SK-N-SH treated with all-trans-retinoic acid at 6 μM for 48 hours (cell line): Measurements from ENCODE around the gene TRIM44.

Experiments
- ATAC-seq: fragments of 200-7000 bp; cut with Tn5 transposase; 3 replicates; pipeline ENCODE4 v1.9.1; 2020; ENCODE audit warnings: mild to moderate bottlenecking, moderate library complexity
- ARNTL ChIP-seq: fragments of 450-650 bp; formaldehyde crosslinking; IDR thresholded peaks from 2 replicates; pipeline ENCODE4 v1.5.0; 2020; ENCODE audit warnings: low read depth, mild to moderate bottlenecking, moderate library complexity, borderline replicate concordance
- BACH2 ChIP-seq: fragments of 250-450 bp; sonication (Bioruptor Pico); IDR thresholded peaks from 2 replicates; pipeline ENCODE4 v1.9.0; 2021; ENCODE audit warnings: mild to moderate bottlenecking, borderline replicate concordance
- CREB5 ChIP-seq: fragments of 250-450 bp; sonication (Bioruptor Pico); IDR thresholded peaks from 2 replicates; pipeline ENCODE4 v1.5.1; 2020; ENCODE audit warnings: low read depth, mild to moderate bottlenecking, moderate library complexity
- CSRNP3 ChIP-seq: fragments of 250-450 bp; sonication (Bioruptor Pico); IDR thresholded peaks from 2 replicates; pipeline ENCODE4 v1.5.1; 2021; ENCODE audit warnings: mild to moderate bottlenecking, moderate library complexity
- ESRRG ChIP-seq: fragments of 250-450 bp; sonication (Bioruptor Pico); IDR thresholded peaks from 2 replicates; pipeline ENCODE4 v1.6.1; 2021; ENCODE audit warnings: mild to moderate bottlenecking
- GLIS3 ChIP-seq: fragments of 250-450 bp; sonication (Bioruptor Pico); IDR thresholded peaks from 2 replicates; pipeline ENCODE4 v1.5.0; 2020; ENCODE audit warnings: mild to moderate bottlenecking, moderate library complexity
- ISL1 ChIP-seq: fragments of 250-450 bp; sonication (Bioruptor Pico); IDR thresholded peaks from 2 replicates; pipeline ENCODE4 v2.1.2; 2022; ENCODE audit warnings: mild to moderate bottlenecking, moderate library complexity
- OSR1 ChIP-seq: fragments of 250-450 bp; sonication (Bioruptor Pico); IDR thresholded peaks from 2 replicates; pipeline ENCODE4 v1.8.0; 2022; ENCODE audit warnings: moderate library complexity, mild to moderate bottlenecking, inconsistent platforms
- PATZ1 ChIP-seq: fragments of 250-450 bp; sonication (Bioruptor Pico); IDR thresholded peaks from 2 replicates; pipeline ENCODE4 v1.8.0; 2020; ENCODE audit warnings: mild to moderate bottlenecking, moderate library complexity, borderline replicate concordance
- PPARA ChIP-seq: fragments of 250-450 bp; sonication (Bioruptor Pico); IDR thresholded peaks from 2 replicates; pipeline ENCODE4 v1.5.0; 2020; ENCODE audit warnings: mild to moderate bottlenecking, borderline replicate concordance
- SNAI2 ChIP-seq: fragments of 250-450 bp; sonication (Bioruptor Pico); IDR thresholded peaks from 2 replicates; pipeline ENCODE4 v1.5.0; 2020; ENCODE audit warnings: mild to moderate bottlenecking, moderate library complexity
- TCF4 ChIP-seq: fragments of 250-450 bp; sonication (Bioruptor Pico); IDR thresholded peaks from 2 replicates; pipeline ENCODE4 v1.8.0; 2021; ENCODE audit warnings: mild to moderate bottlenecking, moderate library complexity, borderline replicate concordance
- TOX ChIP-seq: fragments of 250-450 bp; sonication (Bioruptor Pico); IDR thresholded peaks from 2 replicates; pipeline ENCODE4 v1.8.0; 2021; ENCODE audit warnings: mild to moderate bottlenecking, moderate library complexity, borderline replicate concordance
- TSHZ2 ChIP-seq: fragments of 250-450 bp; sonication (Bioruptor Pico); IDR thresholded peaks from 2 replicates; pipeline ENCODE4 v1.5.0; 2020; ENCODE audit warnings: mild to moderate bottlenecking, moderate library complexity
- ZNF565 ChIP-seq: fragments of 450-650 bp; formaldehyde crosslinking; conservative IDR thresholded peaks from 2 replicates; pipeline ENCODE4 v1.5.0; 2020; ENCODE audit warnings: low read depth, mild to moderate bottlenecking, moderate library complexity
- ZNF8 ChIP-seq: fragments of 450-650 bp; formaldehyde crosslinking; IDR thresholded peaks from 2 replicates; pipeline ENCODE4 v1.5.0; 2020; ENCODE audit warnings: mild to moderate bottlenecking, moderate library complexity

Gene TRIM44

GRCh38 chr11:35626501-35626900, 36.1 kb upstream of the TRIM44 start:
- ATAC-seq, result no peak

GRCh38 chr11:35629511-35629910, 33.1 kb upstream of the TRIM44 start:
- TF ChIP-seq ISL1 (CRISPR knock-in tag) (no peak), CSRNP3 (no peak), TSHZ2 (CRISPR knock-in tag) (no peak)
- peak; percentile 5; the same call in 2 of the 3 replicates for ATAC-seq

More at GRCh38 chr11:35626501-35626900, 36.1 kb upstream of the TRIM44 start:
- TF ChIP-seq TCF4 (CRISPR knock-in tag) (no peak), PATZ1 (CRISPR knock-in tag) (no peak), ARNTL (no peak), BACH2 (CRISPR knock-in tag) (no peak), GLIS3 (no peak), TSHZ2 (CRISPR knock-in tag) (no peak), PPARA (CRISPR knock-in tag) (no peak), ZNF8 (no peak), ISL1 (CRISPR knock-in tag) (no peak), TOX (CRISPR knock-in tag) (no peak), CREB5 (CRISPR knock-in tag) (no peak), SNAI2 (CRISPR knock-in tag) (no peak), ZNF565 (CRISPR knock-in tag) (no peak)

- peak; percentile 96 for ATAC-seq
- no peak for TF ChIP-seq PPARA (CRISPR knock-in tag)
- peak; percentile 82 for TF ChIP-seq ISL1 (CRISPR knock-in tag)
- TF ChIP-seq SNAI2 (CRISPR knock-in tag), result peak; percentile 15; the same call in 1 of the 2 replicates
- peak; percentile 64 for TF ChIP-seq CREB5 (CRISPR knock-in tag)
- no peak for TF ChIP-seq OSR1
- TF ChIP-seq, all 23 proteins: peak for 3
Observed at GRCh38 chr11:35629914-35630313, 32.7 kb upstream of the TRIM44 start.

GRCh38 chr11:35631891-35632290, 30.7 kb upstream of the TRIM44 start:
- no peak for ATAC-seq
- TF ChIP-seq ESRRG (CRISPR knock-in tag), result no peak
- TF ChIP-seq, all 23 proteins: peak for 0
